Measurements from ENCODE around the gene MICAL3.
A peak's percentile ranks its signal among the peaks of the same experiment; 100 is the strongest.

The MICAL3 gene

GRCh38 chr22:17784776-17785175 lies 239.6 kb downstream of the MICAL3 start:
- DNase-seq = no peak

DNA sequence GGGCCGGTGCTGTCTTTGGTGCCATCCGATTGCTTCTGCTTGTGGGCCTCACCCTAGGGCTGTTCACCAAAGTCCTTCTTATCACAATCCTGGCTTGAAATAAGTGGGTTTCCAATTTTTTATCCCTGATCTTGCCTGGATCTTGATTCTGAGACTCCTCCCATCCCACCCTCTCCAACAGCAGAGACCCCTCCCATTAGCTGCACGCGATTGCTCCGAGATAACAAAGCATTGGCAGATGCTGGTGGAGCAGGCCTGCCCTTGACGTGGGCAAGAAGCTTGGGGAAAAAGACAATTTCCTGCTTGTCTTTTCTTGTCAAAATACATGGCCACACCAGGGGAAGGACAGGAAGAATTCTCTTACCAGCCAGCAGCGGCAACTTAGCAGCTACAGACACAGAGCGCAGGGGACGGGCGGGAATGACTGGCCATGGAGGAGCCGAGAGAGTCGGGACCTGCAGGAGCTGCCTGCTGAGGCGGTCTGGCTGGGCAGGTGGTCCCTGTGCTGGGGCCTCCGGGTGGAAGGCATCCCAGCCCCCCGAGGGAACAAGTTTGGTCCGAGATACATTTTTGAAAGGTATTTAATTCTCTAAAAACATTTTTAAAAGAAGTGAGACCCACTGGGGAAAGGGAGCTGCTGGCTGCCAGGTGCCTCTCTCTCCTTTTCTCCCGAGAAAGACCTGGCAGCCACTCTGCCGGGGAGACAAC lies 240.4 kb downstream of the MICAL3 start:
- DNase-seq = peak; percentile 28

- DNase-seq = no peak
These were observed 241.0 kb downstream of the MICAL3 start for GRCh38 chr22:17783312-17783711.

DNA sequence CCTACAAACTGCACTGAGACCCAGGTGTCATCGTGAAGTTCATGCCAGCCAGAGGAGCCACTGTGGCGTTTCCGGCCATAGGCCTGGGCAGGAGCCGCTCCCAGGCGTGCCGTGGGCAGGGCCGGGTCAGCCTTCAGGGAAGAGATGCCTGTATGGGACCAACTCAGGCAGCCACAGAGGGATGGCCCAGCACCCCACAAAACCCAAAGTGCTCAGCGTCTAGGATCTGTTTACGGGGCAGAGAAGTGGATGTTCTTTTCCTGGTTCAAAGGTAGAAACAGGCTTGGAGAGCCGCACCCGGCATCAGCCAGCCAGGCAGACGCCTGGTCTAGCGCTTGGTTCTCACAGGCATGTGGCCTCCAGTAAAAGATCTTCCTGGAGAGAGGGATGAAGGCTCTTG lies 241.7 kb downstream of the MICAL3 start:
- no peak for DNase-seq

GRCh38 chr22:17782158-17782557 lies 242.2 kb downstream of the MICAL3 start:
- DNase-seq = no peak

- no peak for DNase-seq
These were observed 242.9 kb downstream of the MICAL3 start for GRCh38 chr22:17781319-17782031.

DNA sequence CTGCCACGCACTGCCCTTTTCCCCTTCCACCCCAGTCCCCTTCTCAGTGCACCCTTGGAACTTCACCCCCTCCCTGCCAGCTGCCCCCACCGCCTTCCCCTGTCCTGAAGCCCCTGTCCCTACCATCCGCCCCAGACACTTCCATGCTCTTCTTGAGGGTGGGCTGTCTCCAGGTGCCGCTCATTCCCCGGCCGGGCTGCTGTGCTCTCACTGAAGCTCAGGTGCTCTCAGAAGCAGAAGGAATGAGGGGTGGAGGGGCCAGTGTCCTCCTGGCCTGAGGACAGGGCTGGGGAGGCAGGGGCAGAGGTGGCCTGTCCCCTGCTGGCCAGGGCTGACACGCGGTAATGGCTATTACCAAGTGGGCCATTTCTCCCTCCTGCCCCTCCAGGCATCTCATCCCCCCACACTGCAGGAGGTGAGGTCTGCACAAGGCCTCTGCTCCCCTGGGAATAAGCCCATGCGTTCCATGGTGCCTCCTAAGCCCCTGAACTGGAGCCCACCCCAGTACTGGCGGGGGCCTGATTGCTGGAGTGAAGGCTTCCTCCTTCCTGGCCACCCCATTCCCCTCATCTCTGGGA lies 243.5 kb downstream of the MICAL3 start:
- DNase-seq = no peak

DNA sequence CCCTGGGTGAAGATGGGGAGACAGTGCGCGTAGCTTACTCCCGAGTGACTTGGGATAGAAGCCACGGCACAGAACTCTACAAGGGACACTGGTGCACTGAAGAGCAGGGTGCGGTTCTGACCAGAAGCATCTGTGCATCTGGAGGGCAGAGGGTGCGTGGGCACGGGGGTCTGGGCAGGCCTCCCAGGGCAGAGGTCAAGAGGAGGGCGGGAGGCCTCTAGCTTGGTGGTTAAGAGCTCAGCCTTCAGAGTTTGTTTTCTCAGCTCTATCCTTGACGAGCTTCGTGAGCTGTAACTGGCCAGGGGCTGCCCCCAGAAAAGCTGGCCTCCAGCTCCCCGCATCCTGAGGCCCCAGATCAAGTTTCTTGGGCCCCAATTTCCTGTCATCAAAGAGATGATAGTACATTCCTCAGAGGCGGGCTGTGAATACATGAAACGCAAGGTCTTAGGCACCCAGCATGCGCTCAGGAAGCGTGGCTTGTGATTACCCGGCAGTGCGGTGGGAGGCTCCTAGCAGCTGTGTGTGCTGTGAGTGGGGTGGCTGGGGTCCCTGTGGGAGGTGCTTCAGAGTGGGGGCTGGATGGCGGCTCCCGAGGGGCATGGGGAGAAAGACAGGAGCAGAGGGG lies 244.1 kb downstream of the MICAL3 start:
- DNase-seq = no peak

GRCh38 chr22:17779286-17780115 lies 244.9 kb downstream of the MICAL3 start:
- no peak for DNase-seq

GRCh38 chr22:17778412-17778976 lies 245.9 kb downstream of the MICAL3 start:
- no peak for DNase-seq

GRCh38 chr22:17777717-17778044 lies 246.7 kb downstream of the MICAL3 start:
- no peak for DNase-seq

GRCh38 chr22:17777005-17777716 lies 247.2 kb downstream of the MICAL3 start:
- no peak for DNase-seq

DNA sequence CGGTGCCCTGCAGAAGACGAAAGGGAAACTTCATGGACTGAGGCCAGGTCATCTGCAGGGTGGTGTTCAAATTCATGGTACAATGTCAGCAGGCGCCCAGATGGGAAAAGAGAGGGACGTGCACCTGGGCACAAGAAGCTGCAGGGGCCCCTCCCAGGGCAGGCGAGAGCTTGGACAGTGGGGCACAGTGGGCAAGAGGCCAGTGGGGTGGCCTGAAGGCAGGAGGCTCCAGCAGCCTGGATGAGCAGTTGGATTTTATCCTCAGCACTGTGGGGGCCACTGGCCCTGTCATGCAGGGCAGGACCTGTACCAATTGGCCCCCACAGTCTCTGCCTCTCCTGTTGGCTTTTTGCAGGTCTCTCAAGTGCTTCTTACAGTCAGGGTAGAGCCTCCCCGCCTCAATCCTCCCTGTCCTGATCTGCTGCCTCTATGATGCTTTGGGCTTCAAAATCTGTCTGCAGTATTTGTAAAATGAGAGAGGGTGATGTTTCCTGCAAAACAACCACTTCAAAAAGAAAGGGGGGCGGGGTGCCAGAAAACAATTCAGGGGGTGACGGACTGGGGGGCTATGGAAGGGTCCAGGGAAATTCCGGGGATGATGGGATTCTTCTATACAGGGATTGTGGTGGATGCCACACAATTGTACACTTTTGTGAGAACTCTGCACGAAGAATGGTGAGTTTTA lies 248.4 kb downstream of the MICAL3 start:
- DNase-seq = no peak

DNA sequence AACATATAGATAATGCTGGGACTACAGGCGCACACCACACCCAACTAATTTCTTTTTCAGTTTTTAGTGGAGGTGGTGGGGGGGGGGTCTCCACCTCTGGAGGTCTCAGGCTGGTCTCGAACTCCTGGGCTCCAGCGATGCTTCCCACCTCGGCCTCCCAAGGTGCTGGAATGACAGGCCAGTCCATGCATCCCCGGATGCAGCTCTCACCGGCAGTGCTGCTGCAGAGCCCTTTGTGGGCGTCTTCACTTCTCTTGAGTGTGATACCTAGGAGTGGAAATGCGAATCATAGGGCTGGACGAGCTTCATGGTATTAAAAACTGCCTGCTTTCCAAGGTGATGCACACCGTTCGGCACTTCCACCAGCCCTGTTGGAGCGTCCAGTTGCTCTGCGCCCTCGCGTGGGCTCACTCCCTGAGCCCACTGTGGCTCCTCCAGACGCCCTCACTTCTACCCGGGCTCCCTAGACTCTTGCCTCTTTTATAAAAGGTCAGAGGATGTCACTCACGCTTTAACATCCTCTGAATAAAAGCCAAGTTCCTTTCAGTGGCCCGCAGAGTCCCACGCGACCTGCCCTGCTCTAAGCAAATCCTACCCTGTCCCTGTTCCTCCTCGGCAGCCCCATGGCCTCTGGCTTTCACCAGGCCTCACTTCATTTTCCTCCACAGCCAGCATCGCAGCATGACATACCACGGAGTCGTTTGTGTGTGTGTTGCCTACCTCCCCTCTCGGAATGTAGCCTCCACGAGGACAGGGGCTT lies 249.3 kb downstream of the MICAL3 start:
- no peak for DNase-seq

DNA sequence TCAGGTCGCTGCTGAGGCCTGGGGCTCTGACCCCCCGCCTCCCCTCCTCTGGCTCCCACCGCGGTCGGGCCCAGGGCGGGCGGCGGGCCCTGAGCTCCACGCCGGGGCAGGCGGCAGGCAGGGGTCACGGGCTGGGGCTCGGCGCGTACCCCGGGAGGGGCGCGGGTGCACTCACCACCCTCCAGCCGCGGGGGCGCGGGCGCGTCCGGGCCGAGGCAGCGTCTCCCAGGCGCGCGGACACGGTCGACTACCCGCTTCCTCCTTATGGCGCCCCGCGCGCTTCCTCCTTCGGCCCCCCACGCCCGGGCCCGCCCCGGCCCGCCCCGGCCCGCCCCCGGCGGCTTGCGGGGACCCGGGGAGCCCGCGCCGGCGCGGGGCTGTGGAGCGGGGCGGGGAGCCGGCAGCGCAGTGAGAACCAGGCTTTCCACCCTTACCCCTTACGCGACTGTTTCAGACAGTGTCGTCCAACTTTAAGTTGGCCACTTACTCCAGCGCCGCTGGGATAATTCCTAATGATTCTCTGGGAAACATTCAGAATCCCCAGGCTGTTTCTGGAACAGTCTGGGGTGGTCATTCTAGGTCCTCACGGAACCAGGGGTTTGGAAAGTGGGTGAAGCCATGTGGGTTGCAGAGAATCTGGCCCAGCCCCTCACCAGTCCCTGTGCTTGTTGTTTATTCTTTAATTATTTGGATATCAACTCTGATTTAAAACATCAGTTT lies 250.0 kb downstream of the MICAL3 start, which contains the start of gene BID:
Gene BID, minus strand, starts transcription at position 264 of the 720 bp plus-strand sequence. CDS start 24,353 bp downstream, outside the sequence.
- peak; percentile 65 for DNase-seq

- peak; percentile 91 for DNase-seq
These were observed 250.7 kb downstream of the MICAL3 start for GRCh38 chr22:17773606-17774205.

DNA sequence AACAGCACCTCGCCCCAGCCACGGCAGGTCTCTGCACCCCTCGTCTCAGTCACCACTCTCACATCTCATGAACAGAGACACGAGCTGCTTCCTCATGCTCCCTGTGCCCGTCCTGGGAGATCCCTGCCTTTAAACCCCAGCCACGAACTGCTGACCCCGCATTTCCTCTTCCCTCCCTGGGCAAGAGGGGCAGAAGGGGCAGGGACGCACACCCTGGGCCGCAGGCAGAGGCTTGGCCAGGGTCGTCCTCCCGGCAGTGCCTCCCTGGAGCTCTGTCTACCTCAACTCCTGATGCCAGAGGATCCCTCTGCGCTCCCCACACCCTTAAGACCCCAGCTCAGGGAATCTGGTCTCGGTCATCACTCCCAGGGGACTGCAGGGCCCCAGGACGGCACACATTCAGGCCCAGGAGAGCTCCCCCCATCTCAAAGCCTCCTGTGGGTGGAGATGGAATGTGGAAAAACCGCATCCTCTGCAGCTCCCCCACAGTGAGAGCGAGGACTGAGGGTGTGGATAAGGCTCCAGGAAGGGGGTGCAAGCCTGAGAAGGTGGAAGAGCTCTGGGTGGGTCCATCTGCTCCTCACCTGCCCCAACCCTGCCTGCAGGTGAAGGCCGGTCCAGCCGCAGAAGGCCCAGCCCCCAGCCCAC lies 251.3 kb downstream of the MICAL3 start:
- peak; percentile 64 for DNase-seq

GRCh38 chr22:17772249-17772957 lies 252.0 kb downstream of the MICAL3 start:
- DNase-seq = peak; percentile 48

All from eye (tissue), 1 donor.